Measurements from ENCODE around the gene KCNF1.

DNA sequence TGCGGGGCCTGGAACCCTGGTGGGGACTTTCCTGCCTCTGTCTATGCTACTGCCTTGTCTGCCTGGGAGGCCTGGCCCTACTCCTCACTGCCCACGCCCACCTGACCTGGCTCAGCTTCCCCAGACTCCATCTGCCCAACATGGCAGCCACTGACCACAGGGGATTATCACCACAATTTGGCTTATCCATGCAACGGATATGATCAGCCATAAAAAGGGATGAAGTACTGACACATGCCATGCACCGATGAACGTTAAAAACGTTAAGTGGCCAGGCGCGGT lies 5.9 kb upstream of the KCNF1 start:
- TF ChIP-seq, protein P1, sequence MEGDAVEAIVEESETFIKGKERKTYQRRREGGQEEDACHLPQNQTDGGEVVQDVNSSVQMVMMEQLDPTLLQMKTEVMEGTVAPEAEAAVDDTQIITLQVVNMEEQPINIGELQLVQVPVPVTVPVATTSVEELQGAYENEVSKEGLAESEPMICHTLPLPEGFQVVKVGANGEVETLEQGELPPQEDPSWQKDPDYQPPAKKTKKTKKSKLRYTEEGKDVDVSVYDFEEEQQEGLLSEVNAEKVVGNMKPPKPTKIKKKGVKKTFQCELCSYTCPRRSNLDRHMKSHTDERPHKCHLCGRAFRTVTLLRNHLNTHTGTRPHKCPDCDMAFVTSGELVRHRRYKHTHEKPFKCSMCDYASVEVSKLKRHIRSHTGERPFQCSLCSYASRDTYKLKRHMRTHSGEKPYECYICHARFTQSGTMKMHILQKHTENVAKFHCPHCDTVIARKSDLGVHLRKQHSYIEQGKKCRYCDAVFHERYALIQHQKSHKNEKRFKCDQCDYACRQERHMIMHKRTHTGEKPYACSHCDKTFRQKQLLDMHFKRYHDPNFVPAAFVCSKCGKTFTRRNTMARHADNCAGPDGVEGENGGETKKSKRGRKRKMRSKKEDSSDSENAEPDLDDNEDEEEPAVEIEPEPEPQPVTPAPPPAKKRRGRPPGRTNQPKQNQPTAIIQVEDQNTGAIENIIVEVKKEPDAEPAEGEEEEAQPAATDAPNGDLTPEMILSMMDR (IDR thresholded peaks at IDR 0.05; ENCODE audit: low read depth, low read length, missing input control) = no peak
- TF ChIP-seq RAD21 (IDR thresholded peaks at IDR 0.05) = no peak
- no peak for TF ChIP-seq JUND (IDR thresholded peaks at IDR 0.05)
- TF ChIP-seq, protein P2, sequence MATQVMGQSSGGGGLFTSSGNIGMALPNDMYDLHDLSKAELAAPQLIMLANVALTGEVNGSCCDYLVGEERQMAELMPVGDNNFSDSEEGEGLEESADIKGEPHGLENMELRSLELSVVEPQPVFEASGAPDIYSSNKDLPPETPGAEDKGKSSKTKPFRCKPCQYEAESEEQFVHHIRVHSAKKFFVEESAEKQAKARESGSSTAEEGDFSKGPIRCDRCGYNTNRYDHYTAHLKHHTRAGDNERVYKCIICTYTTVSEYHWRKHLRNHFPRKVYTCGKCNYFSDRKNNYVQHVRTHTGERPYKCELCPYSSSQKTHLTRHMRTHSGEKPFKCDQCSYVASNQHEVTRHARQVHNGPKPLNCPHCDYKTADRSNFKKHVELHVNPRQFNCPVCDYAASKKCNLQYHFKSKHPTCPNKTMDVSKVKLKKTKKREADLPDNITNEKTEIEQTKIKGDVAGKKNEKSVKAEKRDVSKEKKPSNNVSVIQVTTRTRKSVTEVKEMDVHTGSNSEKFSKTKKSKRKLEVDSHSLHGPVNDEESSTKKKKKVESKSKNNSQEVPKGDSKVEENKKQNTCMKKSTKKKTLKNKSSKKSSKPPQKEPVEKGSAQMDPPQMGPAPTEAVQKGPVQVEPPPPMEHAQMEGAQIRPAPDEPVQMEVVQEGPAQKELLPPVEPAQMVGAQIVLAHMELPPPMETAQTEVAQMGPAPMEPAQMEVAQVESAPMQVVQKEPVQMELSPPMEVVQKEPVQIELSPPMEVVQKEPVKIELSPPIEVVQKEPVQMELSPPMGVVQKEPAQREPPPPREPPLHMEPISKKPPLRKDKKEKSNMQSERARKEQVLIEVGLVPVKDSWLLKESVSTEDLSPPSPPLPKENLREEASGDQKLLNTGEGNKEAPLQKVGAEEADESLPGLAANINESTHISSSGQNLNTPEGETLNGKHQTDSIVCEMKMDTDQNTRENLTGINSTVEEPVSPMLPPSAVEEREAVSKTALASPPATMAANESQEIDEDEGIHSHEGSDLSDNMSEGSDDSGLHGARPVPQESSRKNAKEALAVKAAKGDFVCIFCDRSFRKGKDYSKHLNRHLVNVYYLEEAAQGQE (IDR thresholded peaks at IDR 0.05) = no peak
- no peak for TF ChIP-seq TAF1 (conservative IDR thresholded peaks at IDR 0.05)
- TF ChIP-seq, protein P3, sequence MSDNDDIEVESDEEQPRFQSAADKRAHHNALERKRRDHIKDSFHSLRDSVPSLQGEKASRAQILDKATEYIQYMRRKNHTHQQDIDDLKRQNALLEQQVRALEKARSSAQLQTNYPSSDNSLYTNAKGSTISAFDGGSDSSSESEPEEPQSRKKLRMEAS (IDR thresholded peaks at IDR 0.05) = no peak
- TF ChIP-seq, protein P4, sequence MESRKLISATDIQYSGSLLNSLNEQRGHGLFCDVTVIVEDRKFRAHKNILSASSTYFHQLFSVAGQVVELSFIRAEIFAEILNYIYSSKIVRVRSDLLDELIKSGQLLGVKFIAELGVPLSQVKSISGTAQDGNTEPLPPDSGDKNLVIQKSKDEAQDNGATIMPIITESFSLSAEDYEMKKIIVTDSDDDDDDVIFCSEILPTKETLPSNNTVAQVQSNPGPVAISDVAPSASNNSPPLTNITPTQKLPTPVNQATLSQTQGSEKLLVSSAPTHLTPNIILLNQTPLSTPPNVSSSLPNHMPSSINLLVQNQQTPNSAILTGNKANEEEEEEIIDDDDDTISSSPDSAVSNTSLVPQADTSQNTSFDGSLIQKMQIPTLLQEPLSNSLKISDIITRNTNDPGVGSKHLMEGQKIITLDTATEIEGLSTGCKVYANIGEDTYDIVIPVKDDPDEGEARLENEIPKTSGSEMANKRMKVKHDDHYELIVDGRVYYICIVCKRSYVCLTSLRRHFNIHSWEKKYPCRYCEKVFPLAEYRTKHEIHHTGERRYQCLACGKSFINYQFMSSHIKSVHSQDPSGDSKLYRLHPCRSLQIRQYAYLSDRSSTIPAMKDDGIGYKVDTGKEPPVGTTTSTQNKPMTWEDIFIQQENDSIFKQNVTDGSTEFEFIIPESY (IDR thresholded peaks at IDR 0.05) = no peak
- TF ChIP-seq HNF4G (IDR thresholded peaks at IDR 0.05) = no peak
- no peak for TF ChIP-seq FOXA1 (IDR thresholded peaks at IDR 0.05)
